ENCODE data around the gene UBL4B.

DNA sequence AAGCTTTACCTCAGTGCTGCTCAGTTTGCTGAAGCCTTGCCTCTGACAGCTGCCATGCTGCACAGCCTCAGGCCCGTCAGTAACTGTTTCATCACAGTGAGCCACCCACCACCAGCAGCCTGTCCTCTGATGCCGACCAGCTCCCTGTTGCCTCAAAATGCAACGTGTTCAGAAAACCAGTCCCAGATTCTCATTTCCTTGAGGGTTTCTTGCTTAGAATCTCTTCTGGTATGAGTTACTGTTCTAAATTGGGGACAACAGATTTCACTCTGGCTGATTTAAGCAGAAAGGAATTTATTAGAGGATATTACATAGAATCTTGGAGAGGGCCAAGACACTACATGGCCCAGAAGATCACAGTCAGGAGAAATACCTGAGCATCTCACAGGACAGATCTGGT is 11.0 kb downstream of the UBL4B start:
- TF ChIP-seq POLR2A (IDR thresholded peaks at IDR 0.05) (no peak), POLR2AphosphoS5 (IDR thresholded peaks at IDR 0.05) (no peak)
- TF ChIP-seq, protein P1, sequence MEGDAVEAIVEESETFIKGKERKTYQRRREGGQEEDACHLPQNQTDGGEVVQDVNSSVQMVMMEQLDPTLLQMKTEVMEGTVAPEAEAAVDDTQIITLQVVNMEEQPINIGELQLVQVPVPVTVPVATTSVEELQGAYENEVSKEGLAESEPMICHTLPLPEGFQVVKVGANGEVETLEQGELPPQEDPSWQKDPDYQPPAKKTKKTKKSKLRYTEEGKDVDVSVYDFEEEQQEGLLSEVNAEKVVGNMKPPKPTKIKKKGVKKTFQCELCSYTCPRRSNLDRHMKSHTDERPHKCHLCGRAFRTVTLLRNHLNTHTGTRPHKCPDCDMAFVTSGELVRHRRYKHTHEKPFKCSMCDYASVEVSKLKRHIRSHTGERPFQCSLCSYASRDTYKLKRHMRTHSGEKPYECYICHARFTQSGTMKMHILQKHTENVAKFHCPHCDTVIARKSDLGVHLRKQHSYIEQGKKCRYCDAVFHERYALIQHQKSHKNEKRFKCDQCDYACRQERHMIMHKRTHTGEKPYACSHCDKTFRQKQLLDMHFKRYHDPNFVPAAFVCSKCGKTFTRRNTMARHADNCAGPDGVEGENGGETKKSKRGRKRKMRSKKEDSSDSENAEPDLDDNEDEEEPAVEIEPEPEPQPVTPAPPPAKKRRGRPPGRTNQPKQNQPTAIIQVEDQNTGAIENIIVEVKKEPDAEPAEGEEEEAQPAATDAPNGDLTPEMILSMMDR (IDR thresholded peaks at IDR 0.05) = no peak

Measured in prostate gland (tissue), 2 donors.